Measurements from ENCODE around the gene CD63. TPM values are rescaled to one million over a fixed set of nuclear protein-coding genes. Genes with fewer than 3 reads are reported as not detected.

CD63 gene
- total and polyA plus RNA-seq, 2 of the 4 experiments (the other 2 are of a cell fraction) = 995 to 1,398 TPM

- Histone ChIP-seq H2BK15ac (ENCODE audit: low read depth, low read length) (no peak overlapping the region), H3K4me2 (ENCODE audit: low read depth, low read length) (no peak overlapping the region), H4K5ac (ENCODE audit: low read depth, low read length) (no peak overlapping the region), H3K56ac (ENCODE audit: extremely low read depth, insufficient read depth, low read length) (no peak overlapping the region), H3K4me1 (ENCODE audit: control insufficient read depth, insufficient read depth, low read length) (no peaks in the 10 kb centered on the region), H3K18ac (ENCODE audit: low read depth, low read length) (no peak overlapping the region), H4K8ac (ENCODE audit: low read depth in 2 of 2, low read length in 2 of 2) (no peak overlapping the region), H3K9ac (ENCODE audit: low read depth, low read length) (no peak overlapping the region), H3K79me1 (ENCODE audit: low read depth in 1 of 2, low read length in 2 of 2) (peaks cover 8 to 39% of the 10 kb centered on the region in 2 experiments; a peak in 3 of 4 replicates), H3K9me3 (ENCODE audit: control insufficient read depth, insufficient read depth, low read length) (no peaks in the 10 kb centered on the region), H2BK20ac (ENCODE audit: low read depth, low read length) (no peak overlapping the region), H2AK5ac (ENCODE audit: low read depth, low read length) (no peak overlapping the region), H2AFZ (replicated peaks; ENCODE audit: low read length, poor library complexity) (no peak overlapping the region), H2BK120ac (ENCODE audit: low read depth, low read length) (no peak overlapping the region), H3K4ac (ENCODE audit: low read depth, low read length) (no peak overlapping the region), H4K20me1 (ENCODE audit: insufficient read depth, low read length) (no peaks in the 10 kb centered on the region), H4K91ac (ENCODE audit: insufficient read depth, low read depth, low read length) (no peak overlapping the region), H3K27me3 (ENCODE audit: control insufficient read depth, insufficient read depth, low read length) (no peaks in the 10 kb centered on the region), H2AK9ac (replicated peaks; ENCODE audit: low read depth, low read length, poor library complexity) (no peak overlapping the region), H3K23ac (ENCODE audit: low read depth, low read length) (no peak overlapping the region), H3K9me1 (ENCODE audit: insufficient read depth, low read length) (peaks cover 7% of the 10 kb centered on the region; the same call in 1 of the 2 replicates), H2BK5ac (ENCODE audit: low read depth, low read length, poor library complexity, severe bottlenecking) (no peak overlapping the region), H3K4me3 (ENCODE audit: insufficient read depth, low read depth, low read length) (no peak overlapping the region), H3K14ac (replicated peaks; ENCODE audit: low read depth, low read length) (no peak overlapping the region), H3K36me3 (ENCODE audit: control insufficient read depth, insufficient read depth, low read length) (peaks cover 56% of the 10 kb centered on the region), H3K27ac (ENCODE audit: insufficient read depth, low read length) (no peak overlapping the region)
- TF ChIP-seq RFX5 (IDR thresholded peaks at IDR 0.05; ENCODE audit: low read depth, low read length) (no peak), RCOR1 (IDR thresholded peaks at IDR 0.05; ENCODE audit: insufficient replicate concordance, low read length) (no peak), POLR2A (IDR thresholded peaks at IDR 0.05; ENCODE audit: low read depth, low read length) (no peak), RAD21 (IDR thresholded peaks at IDR 0.05; ENCODE audit: low read length) (no peak), MAFK (IDR thresholded peaks at IDR 0.05; ENCODE audit: low read depth, low read length) (no peak), USF2 (IDR thresholded peaks at IDR 0.05; ENCODE audit: low read depth, low read length) (no peak), ELK1 (IDR thresholded peaks at IDR 0.05; ENCODE audit: borderline replicate concordance, low read depth, low read length) (no peak), CTCF (conservative IDR thresholded peaks at IDR 0.05; ENCODE audit: low read depth, low read length) (no peak), MAZ (IDR thresholded peaks at IDR 0.05; ENCODE audit: borderline replicate concordance, low read depth, low read length) (no peak), SMC3 (IDR thresholded peaks at IDR 0.05; ENCODE audit: low read depth, low read length) (no peak), BHLHE40 (IDR thresholded peaks at IDR 0.05; ENCODE audit: low read depth, low read length) (no peak), NFE2L2 (IDR thresholded peaks at IDR 0.05; ENCODE audit: low read depth, low read length) (no peak), MXI1 (IDR thresholded peaks at IDR 0.05; ENCODE audit: borderline replicate concordance, low read depth, low read length) (no peak), FOS (IDR thresholded peaks at IDR 0.05; ENCODE audit: low read depth, low read length) (no peak), CHD1 (IDR thresholded peaks at IDR 0.05; ENCODE audit: low read depth, low read length) (no peak), CEBPB (IDR thresholded peaks at IDR 0.05; ENCODE audit: low read depth, low read length) (no peak)
- dilution Hi-C loops (cut with HindIII; ENCODE audit: low sequenced_read_pairs, unreplicated experiment) (no loop called here), intact Hi-C loops (cut with micrococcal nuclease) (no loop called here), in situ Hi-C loops (cut with MboI; ENCODE audit: low sequenced_read_pairs) (no loop called here)
- POLR2A ChIA-PET (ENCODE audit: unreplicated experiment) = no interaction called here
- no TSS peak for BruUV-seq (replicated peaks)
- ATAC-seq (ENCODE audit: low read depth) (no peak), DNase-seq (no peak)
- no CpG with 5 or more reads among the region's 2 CpGs for WGBS, 2 experiments (ENCODE audit: extremely low coverage in 2 of 2, insufficient read length in 1 of 2)
- CTCF ChIA-PET = interaction anchor here (0.6 kb wide), 1 partner anchor 12 kb away, joined by 3 read pairs; no protein-coding TSS in a partner anchor
Measured at GRCh38 chr12:55755246-55755645, 26.4 kb upstream of the CD63 start.
